Cardiac muscle cell (in vitro differentiated cells and primary cell): ENCODE data around the gene NFATC2. TPM values are rescaled to one million over a fixed set of nuclear protein-coding genes. Genes with fewer than 3 reads are reported as not detected.

Experiments used
- DNase-seq, 2 donors: peaks; one replicate each; pipeline versions ENCODE4 v3.0.0 to v3.0.0-alpha.2; 2010 to 2017; ENCODE audit warnings: low read depth in 1 of 2, low spot score in 1 of 2
- H3K27ac ChIP-seq: fragments of 200-600 bp; sonication (generic); 2 replicates; pipeline ENCODE4 v1.5.1; 2016
- H3K27me3 ChIP-seq: fragments of 200-600 bp; sonication (generic); 2 replicates; pipeline ENCODE4 v1.6.0; 2016; ENCODE audit warnings: control low read depth
- H3K36me3 ChIP-seq: fragments of 200-600 bp; sonication (generic); 2 replicates; pipeline ENCODE4 v1.5.1; 2016; ENCODE audit warnings: control low read depth
- H3K4me1 ChIP-seq: fragments of 200-600 bp; sonication (generic); 2 replicates; pipeline ENCODE4 v1.8.1; 2017; ENCODE audit warnings: low read depth, mild to moderate bottlenecking, mixed run types
- H3K4me3 ChIP-seq: fragments of 200-600 bp; sonication (generic); 2 replicates; pipeline ENCODE4 v1.5.1; 2016; ENCODE audit warnings: mild to moderate bottlenecking
- H3K9me3 ChIP-seq: fragments of 200-600 bp; sonication (generic); 2 replicates; pipeline ENCODE4 v1.5.1; 2017; ENCODE audit warnings: low read depth, mild to moderate bottlenecking, control low read depth
- polyA plus RNA-seq: library from polyadenylated mRNA; unstranded; fragments of >200 nt; fragmentation: Nextera tagmentation; extraction: Ambion mirVana; gene quantifications from 2 replicates; pipeline ENCODE4 v1.2.1, GENCODE V29; 2016
- total RNA-seq: library from RNA; depleted of rRNA; stranded (reverse); fragments of >200 nt; gene quantifications from 2 replicates; pipeline ENCODE4 v1.2.3, GENCODE V29; 2016
- TF ChIP-seq, protein P1 (sequence below): IDR thresholded peaks from 2 replicates; pipeline ENCODE4 v1.5.1; 2012; ENCODE audit warnings: low read depth, mild to moderate bottlenecking, low read length

NFATC2 gene
- total and polyA plus RNA-seq, 2 experiments from 2014 or later: 5.8 to 17.0 TPM

DNA sequence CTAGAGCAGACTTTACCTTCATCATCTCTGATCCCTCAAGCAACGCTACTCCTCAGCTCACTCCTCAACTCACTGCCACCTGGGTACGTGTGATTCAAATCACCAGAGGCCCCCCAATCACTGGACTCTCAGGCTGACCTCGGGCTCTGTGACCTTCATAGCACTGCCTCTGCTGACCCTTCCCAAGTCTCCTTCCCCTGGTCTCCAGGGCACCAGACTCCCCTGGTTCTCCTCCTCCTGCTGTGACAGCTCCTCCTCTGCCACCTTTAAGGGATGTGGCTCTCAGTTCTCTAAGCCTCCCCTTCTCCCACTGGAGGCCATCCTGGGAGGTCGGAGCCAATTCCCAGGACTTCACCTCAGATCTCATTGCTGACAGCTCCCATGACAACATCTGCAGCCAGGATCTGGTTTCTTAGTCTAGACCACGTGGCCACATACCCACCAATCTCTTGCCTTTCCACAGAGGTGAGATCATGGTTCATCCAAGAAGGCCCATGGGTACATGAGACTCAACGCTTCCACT is 90.4 kb downstream of the NFATC2 start:
- H3K27ac ChIP-seq: peak overlapping the region; percentile 91

DNA sequence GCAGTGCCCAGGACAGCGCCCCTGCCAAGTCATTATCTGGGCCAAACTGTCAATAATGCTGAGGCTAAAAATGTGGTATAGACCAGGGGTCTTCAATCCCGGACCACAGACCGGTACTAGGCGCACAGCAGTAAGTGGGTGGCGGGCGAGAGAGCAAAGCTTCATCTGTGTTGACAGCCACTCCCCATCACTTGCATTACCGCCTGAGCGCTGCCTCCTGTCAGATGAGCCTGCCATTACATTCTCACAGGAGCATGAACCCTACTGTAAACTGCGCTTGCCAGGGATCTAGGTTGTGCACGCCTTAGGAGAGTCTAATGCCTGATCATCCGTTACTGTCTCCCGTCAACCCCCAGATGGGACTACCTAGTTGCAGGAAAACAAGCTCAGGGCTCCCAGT is 91.0 kb downstream of the NFATC2 start:
- Histone ChIP-seq H3K4me3 (no peak overlapping the region), H3K27me3 (no peaks in the 10 kb centered on the region), H3K36me3 (peaks cover 16% of the 10 kb centered on the region), H3K9me3 (no peaks in the 10 kb centered on the region), H3K27ac (peak overlapping the region; percentile 91), H3K4me1 (peaks cover 47% of the 10 kb centered on the region)
- DNase-seq: no peak
- TF ChIP-seq, protein P1, sequence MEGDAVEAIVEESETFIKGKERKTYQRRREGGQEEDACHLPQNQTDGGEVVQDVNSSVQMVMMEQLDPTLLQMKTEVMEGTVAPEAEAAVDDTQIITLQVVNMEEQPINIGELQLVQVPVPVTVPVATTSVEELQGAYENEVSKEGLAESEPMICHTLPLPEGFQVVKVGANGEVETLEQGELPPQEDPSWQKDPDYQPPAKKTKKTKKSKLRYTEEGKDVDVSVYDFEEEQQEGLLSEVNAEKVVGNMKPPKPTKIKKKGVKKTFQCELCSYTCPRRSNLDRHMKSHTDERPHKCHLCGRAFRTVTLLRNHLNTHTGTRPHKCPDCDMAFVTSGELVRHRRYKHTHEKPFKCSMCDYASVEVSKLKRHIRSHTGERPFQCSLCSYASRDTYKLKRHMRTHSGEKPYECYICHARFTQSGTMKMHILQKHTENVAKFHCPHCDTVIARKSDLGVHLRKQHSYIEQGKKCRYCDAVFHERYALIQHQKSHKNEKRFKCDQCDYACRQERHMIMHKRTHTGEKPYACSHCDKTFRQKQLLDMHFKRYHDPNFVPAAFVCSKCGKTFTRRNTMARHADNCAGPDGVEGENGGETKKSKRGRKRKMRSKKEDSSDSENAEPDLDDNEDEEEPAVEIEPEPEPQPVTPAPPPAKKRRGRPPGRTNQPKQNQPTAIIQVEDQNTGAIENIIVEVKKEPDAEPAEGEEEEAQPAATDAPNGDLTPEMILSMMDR: no peak

More for the DNA sequence above, 90.4 kb downstream of the NFATC2 start:
- Histone ChIP-seq H3K4me1 (peaks cover 42% of the 10 kb centered on the region), H3K36me3 (peaks cover 16% of the 10 kb centered on the region), H3K9me3 (no peaks in the 10 kb centered on the region), H3K27me3 (no peaks in the 10 kb centered on the region), H3K4me3 (no peak overlapping the region)
- TF ChIP-seq, protein P1: no peak
- DNase-seq: no peak

DNA sequence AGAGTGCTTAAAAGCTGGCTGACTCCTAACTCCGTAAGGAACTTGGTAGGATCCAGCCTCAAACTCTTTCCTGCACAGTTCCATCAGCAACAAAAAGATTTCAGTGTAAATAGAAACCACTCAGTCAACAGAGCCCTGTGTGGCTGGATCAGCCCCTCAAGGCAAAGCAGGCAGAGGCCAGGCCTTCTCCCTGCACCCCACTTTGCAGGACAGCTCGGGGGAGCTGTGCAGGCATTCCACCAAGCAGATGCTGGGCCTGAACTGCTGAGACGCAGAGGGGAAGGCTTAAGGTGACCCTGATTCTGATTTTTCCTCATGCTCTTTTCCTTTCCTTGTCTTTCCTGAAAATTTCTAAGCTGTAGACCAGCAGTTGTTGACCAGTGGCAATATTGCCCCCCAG is 91.5 kb downstream of the NFATC2 start:
- Histone ChIP-seq H3K27ac (peak overlapping the region; percentile 91), H3K9me3 (no peaks in the 10 kb centered on the region), H3K4me1 (peaks cover 43% of the 10 kb centered on the region), H3K36me3 (peaks cover 16% of the 10 kb centered on the region), H3K27me3 (no peaks in the 10 kb centered on the region), H3K4me3 (no peak overlapping the region)
- DNase-seq: no peak
- TF ChIP-seq, protein P1: no peak

DNA sequence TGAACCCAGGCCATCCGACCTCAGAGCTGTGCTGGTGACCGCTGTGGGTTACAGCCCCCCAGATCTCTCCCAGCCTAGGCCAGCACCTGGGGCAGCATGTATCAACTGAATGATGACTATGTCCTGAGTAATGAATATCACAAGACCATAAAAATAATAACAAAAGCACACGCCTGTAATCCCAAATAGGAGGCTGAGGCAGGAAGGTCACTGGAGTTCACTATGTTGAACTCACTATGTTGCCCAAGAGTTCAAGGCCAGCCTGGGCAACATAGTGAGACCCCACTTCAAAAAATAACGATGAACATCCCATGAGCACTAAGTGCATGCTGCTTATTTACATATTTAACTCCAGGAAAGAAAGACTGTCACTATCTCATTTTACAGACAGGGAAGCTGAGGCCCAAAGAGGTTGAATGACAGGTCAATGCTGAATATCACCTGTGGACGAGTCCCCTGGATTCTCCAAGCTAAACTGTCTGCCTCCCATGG is 92.3 kb downstream of the NFATC2 start:
- Histone ChIP-seq H3K9me3 (no peaks in the 10 kb centered on the region), H3K4me3 (no peak overlapping the region), H3K36me3 (peaks cover 16% of the 10 kb centered on the region), H3K27me3 (no peaks in the 10 kb centered on the region), H3K4me1 (peaks cover 43% of the 10 kb centered on the region), H3K27ac (peak overlapping the region; percentile 91)
- TF ChIP-seq, protein P1: no peak
- DNase-seq: no peak

DNA sequence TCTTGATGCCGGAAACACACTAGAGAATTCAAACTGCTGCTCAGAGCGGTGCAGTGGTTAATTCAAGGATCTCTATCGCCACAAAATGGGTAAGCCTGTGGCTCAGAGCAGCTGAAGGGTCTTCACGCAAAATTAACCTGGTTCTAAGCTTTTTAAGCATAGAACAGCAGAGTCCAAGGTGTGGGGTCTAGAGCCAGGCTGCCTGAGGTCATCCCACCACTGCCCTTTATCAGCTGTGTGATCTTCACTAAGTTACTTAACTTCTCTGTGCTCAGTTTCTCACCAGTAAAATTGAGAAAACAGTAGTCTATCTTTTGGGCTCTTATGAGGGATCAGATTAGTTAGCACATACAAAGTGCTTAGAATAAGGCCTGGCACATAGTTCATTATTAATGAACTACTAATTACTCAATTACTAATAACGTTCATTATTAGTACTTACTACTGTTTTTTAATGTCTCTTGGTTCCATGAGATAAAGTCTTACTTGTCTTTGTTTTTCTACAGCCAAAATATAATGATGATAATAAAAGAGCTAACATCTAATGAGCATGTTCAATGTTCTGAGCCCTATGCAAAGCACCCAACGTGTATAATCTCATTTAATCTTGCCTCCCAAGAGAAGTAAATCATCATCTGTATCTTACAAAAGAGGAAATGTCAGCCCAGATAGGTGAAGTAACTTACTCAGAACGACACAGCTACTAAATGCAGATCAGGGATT is 92.9 kb downstream of the NFATC2 start:
- TF ChIP-seq, protein P1: no peak
- peak overlapping the region; percentile 91 for H3K27ac ChIP-seq
- H3K9me3 ChIP-seq: no peaks in the 10 kb centered on the region
- DNase-seq: no peak
- H3K4me3 ChIP-seq: no peak overlapping the region
- H3K27me3 ChIP-seq: no peaks in the 10 kb centered on the region
- H3K4me1 ChIP-seq: peaks cover 43% of the 10 kb centered on the region
- peaks cover 16% of the 10 kb centered on the region for H3K36me3 ChIP-seq
